ENCODE data around the gene NR1D1.

The NR1D1 gene

GRCh38 chr17:40092581-40092980 is 7.8 kb downstream of the NR1D1 start:
- no peaks in the 10 kb centered on the region for H4K20me1 ChIP-seq (ENCODE audit: insufficient read depth)
- H3K4me3 ChIP-seq (IDR thresholded peaks at IDR 0.05; ENCODE audit: insufficient read depth, low read depth, low read length): no peak overlapping the region
- no peak overlapping the region for H3K4me2 ChIP-seq
- TF ChIP-seq, protein P1, sequence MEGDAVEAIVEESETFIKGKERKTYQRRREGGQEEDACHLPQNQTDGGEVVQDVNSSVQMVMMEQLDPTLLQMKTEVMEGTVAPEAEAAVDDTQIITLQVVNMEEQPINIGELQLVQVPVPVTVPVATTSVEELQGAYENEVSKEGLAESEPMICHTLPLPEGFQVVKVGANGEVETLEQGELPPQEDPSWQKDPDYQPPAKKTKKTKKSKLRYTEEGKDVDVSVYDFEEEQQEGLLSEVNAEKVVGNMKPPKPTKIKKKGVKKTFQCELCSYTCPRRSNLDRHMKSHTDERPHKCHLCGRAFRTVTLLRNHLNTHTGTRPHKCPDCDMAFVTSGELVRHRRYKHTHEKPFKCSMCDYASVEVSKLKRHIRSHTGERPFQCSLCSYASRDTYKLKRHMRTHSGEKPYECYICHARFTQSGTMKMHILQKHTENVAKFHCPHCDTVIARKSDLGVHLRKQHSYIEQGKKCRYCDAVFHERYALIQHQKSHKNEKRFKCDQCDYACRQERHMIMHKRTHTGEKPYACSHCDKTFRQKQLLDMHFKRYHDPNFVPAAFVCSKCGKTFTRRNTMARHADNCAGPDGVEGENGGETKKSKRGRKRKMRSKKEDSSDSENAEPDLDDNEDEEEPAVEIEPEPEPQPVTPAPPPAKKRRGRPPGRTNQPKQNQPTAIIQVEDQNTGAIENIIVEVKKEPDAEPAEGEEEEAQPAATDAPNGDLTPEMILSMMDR (conservative IDR thresholded peaks at IDR 0.05; ENCODE audit: low read depth, low read length): no peak
- no peaks in the 10 kb centered on the region for H3K36me3 ChIP-seq (ENCODE audit: insufficient read depth)
- no peak overlapping the region for H2AFZ ChIP-seq (ENCODE audit: low read depth)
- no peak overlapping the region for H3K27ac ChIP-seq
- peaks cover 15% of the 10 kb centered on the region for H3K4me1 ChIP-seq (ENCODE audit: low read depth, poor library complexity, severe bottlenecking)
- H3K9ac ChIP-seq: no peak overlapping the region
- no peaks in the 10 kb centered on the region for H3K27me3 ChIP-seq (ENCODE audit: insufficient read depth, low read depth)
- H3K79me2 ChIP-seq (ENCODE audit: insufficient read depth, low read depth): no peaks in the 10 kb centered on the region; the same call in 1 of the 2 replicates

GRCh38 chr17:40091691-40092397 is 8.5 kb downstream of the NR1D1 start:
- Histone ChIP-seq H3K4me2 (no peak overlapping the region), H2AFZ (ENCODE audit: low read depth) (no peak overlapping the region), H3K9ac (no peak overlapping the region), H3K36me3 (ENCODE audit: insufficient read depth) (no peaks in the 10 kb centered on the region), H4K20me1 (ENCODE audit: insufficient read depth) (no peaks in the 10 kb centered on the region), H3K27ac (no peak overlapping the region), H3K4me1 (ENCODE audit: low read depth, poor library complexity, severe bottlenecking) (peaks cover 12% of the 10 kb centered on the region), H3K4me3 (IDR thresholded peaks at IDR 0.05; ENCODE audit: insufficient read depth, low read depth, low read length) (no peak overlapping the region), H3K79me2 (ENCODE audit: insufficient read depth, low read depth) (no peaks in the 10 kb centered on the region), H3K27me3 (ENCODE audit: insufficient read depth, low read depth) (no peaks in the 10 kb centered on the region)
- TF ChIP-seq, protein P1 (conservative IDR thresholded peaks at IDR 0.05; ENCODE audit: low read depth, low read length): no peak

DNA sequence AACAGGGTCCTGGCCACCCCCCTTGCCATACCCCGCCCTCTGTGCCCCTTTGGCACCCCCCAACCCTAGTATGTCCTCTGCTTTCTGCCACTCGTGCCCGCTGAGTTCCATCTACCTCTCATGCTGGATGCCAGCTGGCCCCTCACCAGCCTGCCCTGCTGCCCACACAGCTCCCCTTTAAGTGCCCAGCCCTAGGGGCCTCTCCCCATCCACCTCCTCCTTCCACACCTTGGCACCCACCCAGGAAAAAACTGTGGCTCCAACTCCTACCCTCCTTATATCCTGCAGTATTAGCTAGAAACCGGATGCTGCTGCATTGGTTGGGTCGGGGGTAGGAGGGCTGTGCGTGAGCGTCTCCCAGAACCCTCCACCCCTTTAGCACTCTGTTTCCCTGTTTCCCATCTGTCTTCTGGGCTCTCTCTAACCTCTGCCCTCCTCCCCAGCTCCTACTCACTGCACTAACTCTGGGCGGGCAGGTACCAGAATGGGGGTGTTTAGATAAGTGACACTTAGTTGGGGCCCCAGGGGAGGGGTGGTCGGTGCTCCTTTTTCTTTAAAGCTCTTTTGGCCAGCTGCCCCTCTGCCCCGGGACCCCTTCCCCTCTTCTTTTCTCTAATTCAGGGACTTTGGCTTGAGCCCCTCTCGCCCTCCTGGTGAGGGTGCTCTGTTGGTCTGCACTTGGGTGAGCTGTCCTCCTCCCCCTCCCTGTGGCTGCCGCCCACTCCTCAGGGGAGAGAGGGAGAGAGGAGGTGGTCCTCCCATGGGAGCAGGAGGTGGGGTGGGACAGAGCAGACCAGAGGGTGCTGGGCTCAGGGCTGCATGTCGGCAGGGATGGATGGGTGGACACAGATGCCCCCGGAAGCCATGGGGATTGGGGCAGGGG is 9.9 kb downstream of the NR1D1 start:
- Histone ChIP-seq H3K27ac (no peak overlapping the region), H3K36me3 (ENCODE audit: insufficient read depth) (no peaks in the 10 kb centered on the region)

DNA sequence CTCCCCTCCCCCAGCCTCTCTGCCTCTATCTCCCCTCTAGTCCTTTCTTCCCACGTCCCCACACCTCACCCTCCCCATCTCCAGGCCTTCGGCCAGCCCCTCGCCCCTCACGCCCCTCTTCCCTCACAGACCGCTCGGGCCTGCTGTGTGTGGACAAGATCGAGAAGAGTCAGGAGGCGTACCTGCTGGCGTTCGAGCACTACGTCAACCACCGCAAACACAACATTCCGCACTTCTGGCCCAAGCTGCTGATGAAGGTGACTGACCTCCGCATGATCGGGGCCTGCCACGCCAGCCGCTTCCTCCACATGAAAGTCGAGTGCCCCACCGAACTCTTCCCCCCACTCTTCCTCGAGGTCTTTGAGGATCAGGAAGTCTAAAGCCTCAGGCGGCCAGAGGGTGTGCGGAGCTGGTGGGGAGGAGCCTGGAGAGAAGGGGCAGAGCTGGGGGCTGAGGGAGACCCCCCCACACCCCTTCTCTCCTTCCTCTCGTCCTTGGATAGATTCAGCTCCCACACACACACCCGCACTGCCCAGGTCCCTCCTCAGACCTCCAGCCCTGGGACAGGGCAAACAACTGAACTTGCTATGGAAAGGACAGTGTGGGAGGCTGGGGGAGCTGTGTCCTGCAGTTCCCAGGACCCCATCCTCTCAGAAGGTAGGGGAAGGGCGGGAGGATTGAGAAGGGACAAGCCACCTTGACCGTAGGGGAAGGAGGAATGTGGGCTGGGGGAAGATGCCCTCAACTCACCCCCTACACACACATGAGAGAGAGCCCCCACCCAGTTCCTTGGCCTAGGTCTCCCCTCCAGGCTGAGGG is 11.1 kb downstream of the NR1D1 start:
- TF ChIP-seq, protein P1 (conservative IDR thresholded peaks at IDR 0.05; ENCODE audit: low read depth, low read length): no peak
- no peak overlapping the region for H3K9ac ChIP-seq
- H3K27me3 ChIP-seq (ENCODE audit: insufficient read depth, low read depth): no peaks in the 10 kb centered on the region
- no peaks in the 10 kb centered on the region for H3K79me2 ChIP-seq (ENCODE audit: insufficient read depth, low read depth)
- no peak overlapping the region for H3K4me2 ChIP-seq
- H3K36me3 ChIP-seq (ENCODE audit: insufficient read depth): 0 out of 2 replicates have a peak, but pooled peaks cover 3% of the 10 kb centered on the region
- H4K20me1 ChIP-seq (ENCODE audit: insufficient read depth): no peaks in the 10 kb centered on the region
- H3K27ac ChIP-seq: no peak overlapping the region
- no peak overlapping the region for H3K4me3 ChIP-seq (IDR thresholded peaks at IDR 0.05; ENCODE audit: insufficient read depth, low read depth, low read length)
- no peak overlapping the region for H2AFZ ChIP-seq (ENCODE audit: low read depth)
- H3K4me1 ChIP-seq (ENCODE audit: low read depth, poor library complexity, severe bottlenecking): no peaks in the 10 kb centered on the region

More for the DNA sequence above, 9.9 kb downstream of the NR1D1 start:
- H3K4me2 ChIP-seq: no peak overlapping the region
- H3K79me2 ChIP-seq (ENCODE audit: insufficient read depth, low read depth): no peaks in the 10 kb centered on the region
- no peak overlapping the region for H2AFZ ChIP-seq (ENCODE audit: low read depth)
- H4K20me1 ChIP-seq (ENCODE audit: insufficient read depth): no peaks in the 10 kb centered on the region
- TF ChIP-seq, protein P1 (conservative IDR thresholded peaks at IDR 0.05; ENCODE audit: low read depth, low read length): no peak
- no peaks in the 10 kb centered on the region for H3K27me3 ChIP-seq (ENCODE audit: insufficient read depth, low read depth)
- no peak overlapping the region for H3K9ac ChIP-seq
- peaks cover under 1% of the 10 kb centered on the region for H3K4me1 ChIP-seq (ENCODE audit: low read depth, poor library complexity, severe bottlenecking)
- H3K4me3 ChIP-seq (IDR thresholded peaks at IDR 0.05; ENCODE audit: insufficient read depth, low read depth, low read length): no peak overlapping the region

Measured in KMS-11 (cell line).